OCI-LY7 (cell line): ENCODE measurements around the gene ITGB4. TPM values are rescaled to one million over a fixed set of nuclear protein-coding genes. Genes with fewer than 3 reads are reported as not detected.

Experiments used
- BruUV-seq: library from RNA; stranded (reverse); fragments of 400-500 nt; replicated peaks from 2 replicates; lab custom pipeline; 2021; lab: Mats Ljungman, UMichigan
- CTCF ChIA-PET: fragments of 300-600 bp; sonication (Branson Sonifier 250); formaldehyde crosslinking; loops from one replicate; lab custom pipeline; 2022; ENCODE audit warnings: antibody characterized with exemption; ENCODE audit not compliant: unreplicated experiment; lab: Charles Lee
- POLR2A ChIA-PET: fragments of 300-600 bp; sonication (Branson Sonifier 250); formaldehyde crosslinking; loops from one replicate; lab custom pipeline; 2022; ENCODE audit warnings: antibody characterized with exemption; lab: Charles Lee
- DNase-seq: peaks from one replicate; pipeline ENCODE4 v3.0.0-alpha.2; 2015; ENCODE audit warnings: low spot score
- H2AFZ ChIP-seq: fragments of 200-600 bp; sonication (generic), shearing (Covaris generic); 2 replicates; pipeline ENCODE4 v1.6.1; 2014; ENCODE audit warnings: mild to moderate bottlenecking, antibody characterized with exemption, low read length, moderate library complexity
- H3K27ac ChIP-seq: fragments of 200-600 bp; sonication (generic); 2 replicates; pipeline ENCODE4 v1.5.1; 2014; ENCODE audit warnings: mixed run types, low read depth, mild to moderate bottlenecking, moderate library complexity, low read length, inconsistent platforms; ENCODE audit not compliant: poor library complexity, severe bottlenecking
- H3K36me3 ChIP-seq: fragments of 200-600 bp; sonication (generic); 2 replicates; pipeline ENCODE4 v1.6.1; 2014; ENCODE audit warnings: mild to moderate bottlenecking, antibody characterized with exemption, low read length, moderate library complexity, mixed read lengths; ENCODE audit not compliant: insufficient read depth
- H3K4me1 ChIP-seq: fragments of 200-600 bp; sonication (generic); 2 replicates; pipeline ENCODE4 v1.5.1; 2014; ENCODE audit warnings: mild to moderate bottlenecking, low read length; ENCODE audit not compliant: insufficient read depth, poor library complexity, severe bottlenecking
- H3K4me2 ChIP-seq: fragments of 200-600 bp; sonication (generic); 2 replicates; pipeline ENCODE4 v1.6.1; 2014; ENCODE audit warnings: mild to moderate bottlenecking, low read length
- H3K4me3 ChIP-seq: fragments of 200-600 bp; sonication (generic); 2 replicates; pipeline ENCODE4 v1.5.1; 2014; ENCODE audit warnings: mild to moderate bottlenecking, low read depth, low read length; ENCODE audit not compliant: poor library complexity, severe bottlenecking
- H3K79me2 ChIP-seq: fragments of 200-600 bp; sonication (generic); 2 replicates; pipeline ENCODE4 v1.6.1; 2016; ENCODE audit warnings: low read depth, mild to moderate bottlenecking, low read length, moderate library complexity, mixed read lengths; ENCODE audit not compliant: insufficient read depth
- H3K9me2 ChIP-seq: fragments of 200-600 bp; sonication (generic); 2 replicates; pipeline ENCODE4 v1.6.1; 2016; ENCODE audit warnings: mild to moderate bottlenecking, low read length, mixed read lengths; ENCODE audit not compliant: insufficient read depth
- H3K9me3 ChIP-seq: fragments of 200-600 bp; sonication (generic); 2 replicates; pipeline ENCODE4 v1.6.1; 2014; ENCODE audit warnings: mild to moderate bottlenecking, mixed run types, low read length, mixed read lengths
- H4K20me1 ChIP-seq: fragments of 200-600 bp; sonication (generic); 2 replicates; pipeline ENCODE4 v1.6.1; 2014; ENCODE audit warnings: mild to moderate bottlenecking, antibody characterized with exemption, low read length, moderate library complexity, mixed read lengths; ENCODE audit not compliant: insufficient read depth
- EZH2phosphoT487 ChIP-seq: fragments of 200-600 bp; sonication (generic); IDR thresholded peaks from 2 replicates; pipeline ENCODE4 v1.6.1; 2018; ENCODE audit warnings: low read depth, borderline replicate concordance, mild to moderate bottlenecking, mixed run types, antibody characterized with exemption, low read length, moderate library complexity, mixed read lengths
- intact Hi-C: fragments of 100-400 bp; cut with micrococcal nuclease; formaldehyde crosslinking; loops from one replicate; pipeline ENCODE4 v1.10.0; 2022; ENCODE audit not compliant: unreplicated experiment
- total RNA-seq, 2 experiments: library from RNA; depleted of rRNA in 1 of 2; stranded (reverse); fragments of >200 nt in 1 of 2; shearing (Covaris generic) in 1 of 2; gene quantifications; 2 replicates each; pipeline ENCODE4 v1.2.3, GENCODE V29; 2014 to 2022
- TF ChIP-seq, protein P1 (sequence below): fragments of 200-600 bp; sonication (generic); conservative IDR thresholded peaks from 2 replicates; pipeline ENCODE4 v1.5.1; 2014; ENCODE audit warnings: mild to moderate bottlenecking, antibody characterized with exemption, low read length, moderate library complexity, mixed read lengths

ITGB4 gene
- total RNA-seq, 2 experiments from 2014 or later: 0.66 to 3.9 TPM

DNA sequence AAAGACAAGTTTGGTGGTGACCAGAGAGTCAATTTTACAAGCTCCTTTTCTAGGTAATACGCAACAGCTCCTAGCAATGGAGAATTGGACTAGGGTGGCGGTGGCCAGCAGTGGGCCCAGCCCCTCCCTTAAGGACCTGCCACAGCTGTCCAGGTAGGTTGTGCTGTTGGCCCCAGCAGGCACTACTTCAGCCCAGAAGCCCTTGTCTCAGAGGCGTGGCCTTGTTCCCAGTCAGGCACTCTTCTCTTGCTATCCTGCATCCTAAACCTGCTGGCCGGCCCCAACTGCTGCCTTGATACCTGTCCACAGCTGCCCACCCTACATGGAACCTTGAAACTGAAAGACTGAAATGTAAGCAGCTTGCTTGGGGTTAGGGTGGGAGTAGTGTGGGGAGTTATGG lies 44.7 kb downstream of the ITGB4 start:
- Histone ChIP-seq H3K9me2 (no peaks in the 10 kb centered on the region), H4K20me1 (no peaks in the 10 kb centered on the region), H3K36me3 (0 out of 2 replicates have a peak, but pooled peaks cover 4% of the 10 kb centered on the region), H3K4me1 (peaks cover 18% of the 10 kb centered on the region), H3K9me3 (no peaks in the 10 kb centered on the region), H3K4me2 (no peak overlapping the region), H3K27ac (no peak overlapping the region), H3K79me2 (no peaks in the 10 kb centered on the region), H3K4me3 (no peak overlapping the region), H2AFZ (no peak overlapping the region)
- intact Hi-C loops: loop anchor here (1.0 kb wide), 1 partner anchor 13 kb away; a partner anchor contains a TSS
- no TSS peak for BruUV-seq
- POLR2A ChIA-PET: interaction anchor here (1.9 to 3.0 kb wide), 4 partner anchors 8 to 18 kb away, joined by 10 to 12 read pairs (median 10); partner anchors contain the start of gene UNK
- TF ChIP-seq EZH2phosphoT487: no peak
- TF ChIP-seq, protein P1, sequence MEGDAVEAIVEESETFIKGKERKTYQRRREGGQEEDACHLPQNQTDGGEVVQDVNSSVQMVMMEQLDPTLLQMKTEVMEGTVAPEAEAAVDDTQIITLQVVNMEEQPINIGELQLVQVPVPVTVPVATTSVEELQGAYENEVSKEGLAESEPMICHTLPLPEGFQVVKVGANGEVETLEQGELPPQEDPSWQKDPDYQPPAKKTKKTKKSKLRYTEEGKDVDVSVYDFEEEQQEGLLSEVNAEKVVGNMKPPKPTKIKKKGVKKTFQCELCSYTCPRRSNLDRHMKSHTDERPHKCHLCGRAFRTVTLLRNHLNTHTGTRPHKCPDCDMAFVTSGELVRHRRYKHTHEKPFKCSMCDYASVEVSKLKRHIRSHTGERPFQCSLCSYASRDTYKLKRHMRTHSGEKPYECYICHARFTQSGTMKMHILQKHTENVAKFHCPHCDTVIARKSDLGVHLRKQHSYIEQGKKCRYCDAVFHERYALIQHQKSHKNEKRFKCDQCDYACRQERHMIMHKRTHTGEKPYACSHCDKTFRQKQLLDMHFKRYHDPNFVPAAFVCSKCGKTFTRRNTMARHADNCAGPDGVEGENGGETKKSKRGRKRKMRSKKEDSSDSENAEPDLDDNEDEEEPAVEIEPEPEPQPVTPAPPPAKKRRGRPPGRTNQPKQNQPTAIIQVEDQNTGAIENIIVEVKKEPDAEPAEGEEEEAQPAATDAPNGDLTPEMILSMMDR: no peak
- no peak for DNase-seq
- CTCF ChIA-PET: interaction anchor here (0.6 to 3.1 kb wide), 6 partner anchors 10 to 89 kb away, joined by 3 to 15 read pairs (median 4); partner anchors contain the start of genes UNK and WBP2

DNA sequence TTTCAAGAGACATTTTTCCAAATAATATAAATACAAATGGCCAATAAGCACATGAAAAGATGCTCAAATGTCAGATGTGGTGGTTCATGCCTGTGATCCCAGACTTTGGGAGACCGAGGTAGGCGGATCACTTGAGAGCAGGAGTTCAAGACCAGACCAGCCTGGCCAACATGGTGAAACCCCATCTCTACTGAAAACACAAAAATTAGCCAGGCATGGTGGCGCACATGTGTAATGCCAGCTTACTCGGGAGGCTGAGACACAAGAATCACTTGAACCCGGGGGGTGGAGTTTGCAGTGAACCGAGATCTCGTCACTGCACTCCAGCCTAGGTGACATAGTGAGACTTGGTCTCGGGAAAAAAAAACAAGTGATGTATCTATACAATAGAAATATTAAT lies 46.6 kb downstream of the ITGB4 start:
- TF ChIP-seq EZH2phosphoT487: no peak
- TF ChIP-seq, protein P1: no peak
- Histone ChIP-seq H3K36me3 (no peaks in the 10 kb centered on the region), H3K4me2 (no peak overlapping the region), H3K27ac (no peak overlapping the region), H2AFZ (no peak overlapping the region), H3K4me1 (peaks cover 30% of the 10 kb centered on the region), H4K20me1 (no peaks in the 10 kb centered on the region), H3K9me3 (no peaks in the 10 kb centered on the region), H3K79me2 (no peaks in the 10 kb centered on the region), H3K9me2 (no peaks in the 10 kb centered on the region), H3K4me3 (no peak overlapping the region)
- POLR2A ChIA-PET: interaction anchor here (0.7 to 1.7 kb wide), 2 partner anchors 12 to 120 kb away, joined by 3 to 11 read pairs; a partner anchor contains a TSS
- CTCF ChIA-PET: no interaction called here
- no TSS peak for BruUV-seq
- no peak for DNase-seq
- intact Hi-C loops: no loop called here

DNA sequence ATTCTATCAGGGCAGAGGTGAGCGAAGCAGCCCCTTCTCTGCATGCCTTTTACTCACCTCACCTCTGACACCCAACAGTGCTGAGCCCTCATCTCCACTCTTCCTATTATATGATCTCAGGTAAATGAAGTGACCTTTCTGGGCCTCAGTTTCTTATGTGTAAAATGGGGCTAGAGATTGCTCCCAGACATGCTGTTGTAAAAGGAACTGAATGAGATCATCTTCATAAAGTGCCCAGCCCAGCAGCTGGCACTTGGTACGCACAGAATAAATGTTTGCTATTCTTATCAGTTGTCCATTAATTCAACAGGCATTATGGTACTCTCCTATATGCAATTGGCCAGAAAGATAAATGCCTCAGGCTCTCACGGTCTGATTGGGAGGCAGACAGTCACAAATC lies 48.3 kb downstream of the ITGB4 start:
- ChIA-PET CTCF (no interaction called here), POLR2A (interaction anchor here (0.9 kb wide), 1 partner anchor 10 kb away, joined by 3 read pairs; a partner anchor contains a TSS)
- Histone ChIP-seq H3K79me2 (no peaks in the 10 kb centered on the region), H3K27ac (no peak overlapping the region), H3K4me2 (no peak overlapping the region), H3K9me3 (no peaks in the 10 kb centered on the region), H4K20me1 (no peaks in the 10 kb centered on the region), H3K9me2 (no peaks in the 10 kb centered on the region), H2AFZ (no peak overlapping the region), H3K4me3 (no peak overlapping the region), H3K36me3 (no peaks in the 10 kb centered on the region), H3K4me1 (peaks cover 16% of the 10 kb centered on the region)
- TF ChIP-seq EZH2phosphoT487: no peak
- TF ChIP-seq, protein P1: no peak
- intact Hi-C loops: no loop called here
- no peak for DNase-seq
- BruUV-seq: no TSS peak
